Measurements from ENCODE around the gene NKG7. TPM values are rescaled to one million over a fixed set of nuclear protein-coding genes. Genes with fewer than 3 reads are reported as not detected.

NKG7 gene
- total RNA-seq, 1 donor from 2014 or later: 133 TPM

DNA sequence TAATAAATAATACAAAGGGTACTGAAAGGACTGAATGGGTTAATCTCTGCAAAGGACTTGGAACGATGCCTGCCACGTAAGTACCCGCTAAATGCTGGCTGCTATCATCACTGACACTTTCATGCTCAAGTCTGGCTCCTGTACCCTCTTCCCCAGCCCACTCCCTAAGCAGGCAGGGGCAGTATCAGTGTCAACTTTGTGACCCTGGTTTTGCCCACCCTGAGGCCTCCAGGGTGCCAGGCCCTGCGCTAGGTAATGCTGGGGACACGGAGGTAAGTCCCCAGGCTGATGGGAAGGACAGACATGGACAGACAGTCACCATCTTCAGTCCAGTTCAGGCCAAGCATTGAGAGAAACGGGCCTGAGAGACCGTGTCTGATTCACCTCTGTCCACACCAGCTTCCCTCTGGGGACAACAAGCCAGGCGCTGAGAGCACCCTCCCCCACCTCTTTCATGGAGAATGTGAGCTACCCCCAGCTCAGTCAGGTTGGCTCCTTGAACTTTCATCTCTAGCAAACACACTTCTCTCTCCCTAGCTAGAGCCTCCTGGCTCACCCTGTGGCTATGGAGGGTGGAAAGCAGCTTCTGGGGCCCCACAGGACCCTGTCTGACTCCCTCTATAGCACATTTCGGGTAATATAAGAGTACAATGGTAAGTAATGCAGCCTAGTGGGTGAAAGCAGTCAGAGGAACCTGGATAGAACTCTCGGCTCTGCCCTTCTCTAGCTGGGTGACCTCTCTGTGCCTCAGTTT is 7.1 kb downstream of the NKG7 start:
- intact Hi-C loops (cut with micrococcal nuclease): loop anchor here (10.0 kb wide), 1 partner anchor 1031 kb away; no protein-coding TSS in a partner anchor

DNA sequence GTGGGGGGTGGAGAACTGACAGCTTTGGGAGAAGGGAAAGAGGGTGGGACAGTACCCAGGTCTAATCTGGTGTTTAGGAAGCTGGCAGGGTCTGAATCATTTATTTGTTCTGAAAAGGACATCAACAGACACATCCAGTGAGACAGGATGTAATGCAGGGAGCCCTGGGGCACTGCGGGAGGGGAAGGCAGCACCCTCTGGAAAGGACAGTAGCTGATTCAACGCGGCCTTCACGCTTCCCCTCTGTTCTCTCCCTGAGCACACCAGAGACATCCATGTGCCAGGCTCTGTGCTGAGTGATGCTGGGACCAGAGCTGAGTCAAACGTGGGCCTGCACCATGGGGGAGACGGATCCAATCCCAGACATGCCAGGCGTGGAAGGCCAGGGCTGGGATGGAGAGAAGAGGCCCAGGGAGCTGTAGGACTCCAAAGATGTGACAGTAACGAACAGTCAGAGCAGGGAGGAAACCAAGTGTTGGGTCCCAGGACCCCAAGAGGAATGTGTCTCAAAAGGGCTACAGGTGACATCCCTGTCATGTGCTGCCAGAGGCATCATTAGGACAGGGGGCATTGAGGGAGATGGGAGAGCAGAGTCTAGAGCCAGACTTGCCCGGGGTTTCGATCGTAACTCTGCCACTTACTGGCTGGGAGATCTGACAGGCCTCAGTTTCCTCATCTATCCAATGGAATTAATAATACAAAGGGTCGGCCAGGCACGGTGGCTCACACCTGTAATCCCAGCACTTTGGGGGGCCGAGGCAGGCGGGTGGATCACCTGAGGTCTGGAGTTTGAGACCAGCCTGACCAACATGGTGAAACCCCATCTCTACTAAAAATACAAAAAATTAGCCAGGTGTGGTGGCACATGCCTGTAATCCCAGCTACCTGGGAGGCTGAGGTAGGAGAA is 8.0 kb downstream of the NKG7 start:
- intact Hi-C loops (cut with micrococcal nuclease): loop anchor here (10.0 kb wide), 1 partner anchor 1030 kb away; no protein-coding TSS in a partner anchor

DNA sequence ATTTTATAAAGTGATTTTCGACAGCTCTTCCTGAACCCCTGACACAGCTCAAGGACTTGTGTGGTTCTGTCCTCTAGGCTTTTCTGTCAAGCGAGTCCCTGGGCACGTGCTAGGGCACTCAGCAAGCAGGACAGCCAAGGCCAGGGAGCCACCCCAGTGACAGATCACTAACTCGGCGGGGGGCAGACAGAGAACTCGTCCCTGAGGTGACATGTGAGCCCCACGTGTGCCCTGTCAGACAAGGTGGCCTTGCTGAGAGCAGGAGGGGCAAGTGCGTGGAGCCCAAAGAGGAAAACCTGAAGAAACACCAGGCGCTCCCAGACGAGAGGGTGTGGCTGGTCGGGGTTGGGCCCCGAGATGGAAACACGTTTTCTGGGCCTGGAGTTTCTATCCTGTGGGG is 11.2 kb downstream of the NKG7 start:
- intact Hi-C loops (cut with micrococcal nuclease): loop anchor here (10.0 kb wide), 1 partner anchor 1026 kb away; no protein-coding TSS in a partner anchor

DNA sequence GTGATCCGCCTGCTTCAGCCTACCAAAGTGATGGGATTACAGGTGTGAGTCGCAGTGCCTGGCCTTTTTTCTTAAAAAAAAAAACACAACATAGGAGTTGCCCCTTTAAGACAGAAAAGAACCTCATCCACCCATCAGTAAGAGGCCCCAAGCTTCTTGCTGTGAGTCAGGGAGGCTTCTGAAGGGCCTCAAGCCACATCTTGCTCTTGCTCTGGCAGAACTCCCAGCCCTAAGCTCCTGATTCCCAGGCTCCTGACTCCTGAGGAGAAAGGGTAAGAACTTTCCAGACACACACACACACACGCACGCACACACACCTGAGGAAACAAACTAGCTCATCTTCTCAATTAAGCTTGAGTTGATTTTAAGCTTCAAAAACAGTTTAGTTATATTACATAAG is 13.2 kb downstream of the NKG7 start:
- intact Hi-C loops (cut with micrococcal nuclease): no loop called here

DNA sequence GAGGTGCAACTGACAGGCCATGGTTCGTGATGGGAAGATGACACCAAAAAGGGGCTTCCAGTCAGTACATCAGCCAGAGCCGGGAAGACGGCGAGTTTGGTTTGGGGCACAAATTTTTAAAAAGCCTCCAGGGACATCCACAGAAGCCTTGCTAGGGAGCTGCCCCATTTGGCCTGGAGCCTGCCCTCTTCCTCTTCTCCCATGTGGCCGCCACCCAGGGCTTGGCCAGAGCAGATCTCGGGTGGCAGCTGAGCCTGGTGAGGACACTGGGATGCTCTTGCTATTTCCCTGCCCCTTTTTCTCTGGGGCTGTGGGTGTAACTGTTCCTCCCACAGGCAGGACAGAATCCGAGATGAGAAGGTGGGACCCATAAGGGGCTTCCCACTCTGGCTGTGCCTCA is 14.5 kb downstream of the NKG7 start:
- intact Hi-C loops (cut with micrococcal nuclease): no loop called here

DNA sequence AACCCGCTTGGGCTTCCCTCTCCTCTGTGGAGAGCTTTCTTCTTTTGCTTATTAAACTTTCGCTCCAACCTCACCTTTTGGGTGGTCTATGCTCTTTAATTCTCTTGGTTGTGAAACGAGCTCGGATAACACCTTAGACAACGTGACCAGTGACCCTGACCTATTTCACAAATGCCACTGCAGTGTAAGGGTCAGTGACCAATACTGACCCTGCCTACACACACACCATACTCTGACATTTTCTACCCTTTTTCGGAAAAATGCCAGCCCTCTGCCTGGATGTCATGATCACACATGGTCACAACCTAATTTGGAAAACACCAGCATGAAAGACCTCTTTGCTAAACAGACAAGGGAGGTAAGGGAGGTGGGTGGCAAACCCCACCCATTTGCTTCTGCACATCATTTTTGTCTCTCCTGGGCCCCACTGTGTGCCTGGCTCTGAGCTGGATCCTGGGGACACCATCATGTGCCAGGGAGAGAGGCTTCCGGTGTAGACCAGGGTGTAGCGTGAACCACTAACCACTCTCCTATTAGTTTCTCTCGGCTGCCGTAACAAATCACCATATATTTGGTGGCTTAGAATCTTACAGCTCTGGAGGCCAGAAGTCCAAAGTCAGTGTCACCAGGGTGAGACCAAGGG is 16.2 kb downstream of the NKG7 start:
- intact Hi-C loops (cut with micrococcal nuclease): no loop called here

DNA sequence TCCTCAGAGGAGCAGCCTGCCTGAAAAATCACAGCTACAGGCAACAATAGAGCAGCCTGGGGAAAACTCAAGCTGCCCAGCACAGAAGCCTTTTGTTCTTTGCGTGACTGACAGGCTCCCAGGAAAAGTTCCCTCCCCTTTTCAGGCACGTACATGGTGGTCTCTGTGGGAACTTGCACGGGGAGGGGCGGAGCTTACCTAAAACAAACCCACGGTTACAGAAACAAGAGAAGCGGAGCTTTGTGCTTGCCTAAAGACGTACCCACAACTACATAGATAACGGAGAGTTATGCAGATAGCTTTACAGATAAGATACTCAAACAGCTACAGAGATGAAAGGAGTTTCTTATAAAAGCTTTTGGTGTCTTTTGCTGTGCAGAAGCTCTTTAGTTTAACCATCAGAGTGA is 17.7 kb downstream of the NKG7 start:
- intact Hi-C loops (cut with micrococcal nuclease): no loop called here

DNA sequence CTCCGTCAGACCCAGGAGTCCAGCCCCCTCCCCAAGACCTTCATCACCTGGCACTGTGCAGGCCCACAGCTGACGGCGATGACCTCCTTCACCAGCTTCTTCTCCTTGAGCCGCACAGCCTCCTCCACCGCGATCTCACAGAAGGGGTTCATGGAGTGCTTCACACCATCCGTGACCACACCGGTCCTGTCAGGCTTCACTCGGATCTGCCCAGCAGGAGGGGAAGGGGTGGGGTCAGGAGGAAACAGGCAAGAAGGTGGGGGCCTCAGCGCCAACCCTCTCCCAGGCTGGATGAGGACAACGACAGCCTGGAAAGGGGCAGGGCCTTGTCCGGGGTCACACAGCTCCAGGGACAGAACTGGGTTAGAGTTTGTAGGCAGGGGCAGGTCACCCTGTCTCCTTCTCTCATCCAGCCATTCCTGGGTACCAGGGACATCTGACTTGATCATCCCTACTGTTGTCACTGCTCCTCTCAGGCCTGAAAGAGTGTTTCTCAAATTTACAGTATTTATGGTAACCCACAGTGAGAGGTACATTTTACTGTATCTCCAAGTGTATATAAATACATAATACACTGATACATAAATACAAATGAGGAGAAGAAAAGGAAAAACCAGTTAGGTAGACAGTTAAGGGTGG is 18.2 kb downstream of the NKG7 start:
- intact Hi-C loops (cut with micrococcal nuclease): no loop called here

DNA sequence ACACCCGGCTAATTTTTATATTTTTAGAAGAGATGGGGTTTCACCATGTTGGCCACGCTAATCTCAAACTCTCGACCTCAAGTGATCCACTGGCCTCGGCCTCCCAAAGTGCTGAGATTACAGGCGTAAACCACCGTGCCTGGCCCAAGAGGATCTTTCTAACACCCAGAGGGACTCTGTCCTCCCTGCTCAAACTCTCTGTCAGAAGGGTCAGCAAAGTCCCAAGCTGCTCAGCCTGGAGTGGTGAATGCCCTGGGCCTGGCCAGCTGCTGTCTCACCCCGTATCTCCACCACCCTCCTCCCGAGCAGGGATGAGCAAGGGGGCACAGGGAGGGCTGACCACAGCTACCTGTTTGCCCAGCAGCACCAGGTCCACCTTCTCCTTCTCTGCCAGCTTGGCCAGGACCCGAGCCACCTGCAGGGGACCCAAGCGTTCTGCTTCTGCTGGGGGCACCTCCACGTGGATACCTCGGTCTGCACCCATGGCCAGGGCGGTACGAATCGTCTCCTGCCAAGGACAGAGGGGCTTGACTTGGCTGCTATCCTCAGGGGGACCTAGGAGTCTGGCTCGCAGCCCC is 19.6 kb downstream of the NKG7 start:
- intact Hi-C loops (cut with micrococcal nuclease): no loop called here

DNA sequence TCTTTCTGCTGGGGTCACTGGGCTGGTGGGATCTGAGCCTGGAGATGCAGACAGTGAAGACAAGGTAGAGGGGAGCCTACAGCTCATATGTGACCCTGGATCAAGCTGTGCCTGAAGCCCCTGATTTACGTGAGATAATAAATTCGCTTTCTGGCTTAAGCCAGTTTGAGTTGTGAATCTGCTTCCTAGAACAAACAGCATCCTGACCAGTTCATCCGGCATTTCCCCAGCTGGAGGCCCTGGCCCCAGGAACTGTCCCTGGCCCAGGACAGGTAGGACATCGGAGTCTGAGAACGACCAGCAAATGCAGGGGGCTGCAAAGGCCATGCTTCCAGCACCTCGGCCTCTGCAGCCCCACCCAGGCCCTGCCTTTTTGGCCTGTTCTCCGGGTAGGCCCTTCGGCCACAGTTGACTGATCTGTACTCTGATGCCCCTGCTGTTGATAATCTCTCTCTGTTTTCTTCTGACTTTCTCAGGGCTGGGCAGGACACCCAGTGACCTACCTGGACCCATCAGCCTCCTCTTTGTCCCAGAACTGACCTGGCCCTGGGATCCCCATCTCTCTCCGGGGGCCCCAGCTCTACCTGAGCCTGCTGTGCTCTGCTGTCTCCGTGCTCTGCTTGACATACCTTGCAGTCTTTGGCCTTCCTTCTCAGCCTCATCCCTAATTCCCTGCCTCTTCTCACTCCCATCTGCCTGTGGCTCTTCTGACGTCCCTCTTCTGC is 21.0 kb downstream of the NKG7 start:
- intact Hi-C loops (cut with micrococcal nuclease): no loop called here

DNA sequence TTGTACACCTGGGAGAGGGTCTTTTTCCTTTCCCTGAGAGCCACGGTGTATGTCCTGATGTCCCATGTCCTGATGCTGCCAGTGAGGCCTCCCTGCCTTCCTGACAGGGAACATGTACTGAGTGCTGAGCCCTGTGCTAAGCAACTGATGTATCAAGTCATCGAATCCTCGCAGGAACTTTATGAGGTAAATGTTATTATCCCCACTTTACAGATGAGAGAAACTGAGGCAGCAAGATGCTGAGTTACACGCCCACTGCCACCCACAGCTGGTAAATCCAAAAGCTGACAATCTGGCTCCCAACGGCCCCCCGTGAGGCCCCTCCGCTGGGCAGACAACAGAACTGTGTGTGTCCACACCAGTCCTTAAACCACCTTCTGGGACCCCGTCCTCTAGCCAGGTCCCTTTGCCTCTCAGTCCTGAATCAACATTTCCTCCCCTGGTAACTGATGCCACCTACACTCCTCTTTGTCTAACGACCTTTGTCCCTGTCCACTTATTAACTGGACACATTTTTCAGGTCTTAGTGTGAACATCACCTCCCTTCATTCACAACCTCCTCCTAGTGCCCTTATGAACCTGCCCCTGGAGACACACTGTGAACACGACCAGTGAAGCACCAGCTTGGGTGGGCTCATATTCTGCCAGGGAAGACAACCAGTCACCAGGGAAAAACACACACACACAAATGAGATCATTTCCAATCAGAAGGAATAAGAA is 25.1 kb downstream of the NKG7 start:
- intact Hi-C loops (cut with micrococcal nuclease): no loop called here

DNA sequence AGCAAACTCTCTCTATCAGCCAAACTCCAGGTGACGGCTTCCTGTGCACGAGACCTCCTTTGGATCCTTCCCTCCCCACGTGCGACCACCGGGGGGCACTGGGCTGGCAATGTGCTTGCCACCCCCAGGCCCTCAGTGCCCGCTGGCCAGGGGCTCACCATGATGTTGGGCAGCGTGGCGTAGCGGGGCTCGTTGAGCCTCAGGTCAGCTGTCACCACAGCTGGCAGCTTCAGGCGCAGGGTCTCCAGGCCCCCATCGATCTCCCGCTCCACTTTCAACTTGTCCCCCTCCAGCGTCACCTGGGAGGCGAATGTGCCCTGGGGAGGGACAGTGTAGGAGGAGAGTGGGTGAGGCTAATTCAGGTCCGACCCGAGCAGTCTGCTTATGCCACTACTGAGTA is 25.7 kb downstream of the NKG7 start:
- intact Hi-C loops (cut with micrococcal nuclease): no loop called here

DNA sequence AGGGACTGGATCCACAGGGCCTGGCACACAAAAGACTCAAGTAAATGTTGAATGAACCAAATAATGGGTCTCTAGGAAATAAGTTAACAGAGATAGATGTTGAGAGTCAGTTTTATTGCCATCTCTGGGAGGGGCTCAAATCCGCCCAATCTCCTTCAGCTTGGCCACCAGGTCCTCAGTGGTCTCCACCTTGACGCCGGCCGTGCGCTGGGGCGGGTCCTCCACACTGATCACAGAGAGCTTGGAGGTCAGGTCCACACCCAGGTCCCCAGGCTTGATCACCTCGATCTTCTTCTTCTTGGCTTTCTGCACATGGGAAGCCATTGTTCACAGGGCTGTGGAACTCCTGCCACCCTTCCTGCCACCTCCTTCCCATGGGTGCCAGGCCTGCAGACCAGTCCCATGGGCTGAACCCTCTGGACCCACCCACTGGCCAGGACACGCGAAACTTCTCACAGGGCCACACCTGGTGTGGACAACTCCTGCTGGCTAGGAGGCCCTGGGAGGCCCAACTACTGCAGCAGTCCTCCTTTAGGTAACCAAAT is 27.3 kb downstream of the NKG7 start:
- intact Hi-C loops (cut with micrococcal nuclease): no loop called here

DNA sequence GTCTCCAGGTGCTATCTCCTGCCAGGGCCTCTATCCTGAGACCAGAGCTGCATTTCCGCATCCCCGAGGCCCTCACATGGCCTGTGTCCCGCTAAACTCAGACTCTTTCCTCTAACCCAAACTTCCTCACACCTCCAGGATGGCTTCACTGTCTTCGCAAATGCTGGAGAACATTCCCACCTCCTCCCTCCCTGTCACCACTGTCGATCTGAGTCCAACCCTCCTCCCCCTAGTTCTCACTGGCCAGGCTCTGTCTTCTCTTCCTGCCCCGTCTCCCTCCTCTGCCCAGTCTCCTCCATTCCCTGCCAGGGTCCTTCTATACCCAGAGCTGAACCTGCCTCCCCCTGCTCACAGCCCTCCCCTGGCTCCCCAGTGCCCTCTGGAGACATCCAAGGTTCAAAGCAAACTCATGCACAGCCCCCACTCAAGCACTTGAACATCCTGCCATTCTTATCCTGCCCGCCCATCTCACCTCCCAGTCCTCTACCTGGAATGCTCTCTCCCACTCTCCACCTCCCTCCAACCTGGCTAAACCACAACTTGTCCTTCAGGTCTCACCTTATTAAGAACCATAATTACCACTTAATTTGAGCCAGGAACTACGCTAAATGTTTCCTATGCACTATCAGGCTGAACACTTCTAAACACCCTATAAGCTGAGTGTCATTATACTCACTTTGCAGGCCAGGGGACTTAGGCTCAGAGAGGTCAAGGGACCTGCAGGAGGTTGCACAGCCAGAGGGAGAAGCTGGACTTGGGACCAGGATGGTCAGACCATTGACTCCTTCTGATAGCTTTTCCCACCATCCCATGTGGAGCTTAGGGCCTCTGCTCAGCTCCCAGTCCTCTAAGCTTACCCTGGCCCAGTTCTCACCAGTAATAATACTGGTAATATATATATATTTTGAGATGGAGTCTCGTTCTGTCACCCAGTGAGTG is 29.6 kb downstream of the NKG7 start:
- intact Hi-C loops (cut with micrococcal nuclease): no loop called here

DNA sequence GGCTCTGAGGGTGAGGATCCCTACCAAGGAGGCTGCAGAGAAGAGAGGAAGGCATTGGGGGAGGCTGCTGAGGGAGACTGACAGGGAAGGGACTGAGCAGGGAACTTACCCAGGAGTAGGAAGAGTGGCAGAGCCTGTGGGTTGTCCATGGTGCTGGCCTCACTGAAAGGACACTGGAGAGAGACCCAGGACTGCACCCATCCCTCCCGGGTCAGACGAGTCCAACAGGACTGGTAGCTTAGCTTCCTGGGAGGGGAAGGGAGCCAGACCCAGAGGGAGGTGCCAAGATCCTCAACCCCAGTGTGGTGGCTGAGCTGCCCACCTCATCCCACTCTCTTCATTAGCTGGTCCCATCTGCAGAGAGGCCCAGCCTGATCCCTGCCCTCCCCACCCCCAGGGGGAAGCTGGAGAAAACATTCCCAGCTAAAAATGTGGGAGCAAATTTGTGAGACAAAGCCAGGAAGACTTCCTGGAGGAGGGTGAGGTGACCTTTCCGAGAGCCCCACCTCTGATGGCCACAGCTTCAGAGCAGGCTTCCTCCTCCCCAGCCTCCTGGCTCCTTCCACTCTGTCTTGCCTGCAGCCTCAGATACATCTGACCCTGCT is 30.4 kb downstream of the NKG7 start, which contains the start of gene VSIG10L:
TSS of gene VSIG10L (minus strand) at position 164 of the 605 bp plus-strand sequence. CDS start at position 149, 15 bp downstream.
- intact Hi-C loops (cut with micrococcal nuclease): no loop called here

DNA sequence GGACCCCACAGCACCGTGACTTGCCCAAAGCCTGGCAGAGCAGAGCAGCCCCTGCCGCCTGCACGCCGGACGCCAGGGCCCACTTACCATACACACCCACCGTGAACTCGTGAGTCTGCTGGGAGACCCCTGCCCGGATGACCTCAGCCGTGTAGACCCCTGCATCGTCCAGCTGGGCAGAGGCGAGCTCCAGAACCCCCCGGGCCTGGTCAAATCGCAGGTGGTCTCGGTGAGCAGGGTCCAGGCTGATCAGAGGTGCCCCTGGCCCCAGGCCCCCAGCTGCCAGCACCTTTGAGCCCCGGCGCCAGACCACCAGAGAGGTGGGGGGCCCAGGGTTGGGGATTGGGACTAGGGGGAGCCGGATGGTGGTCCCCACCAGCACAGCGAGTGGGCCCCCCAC is 31.4 kb downstream of the NKG7 start:
- intact Hi-C loops (cut with micrococcal nuclease): no loop called here
